IMR-90 (cell line): ENCODE measurements around the gene SHISA6.

ENCODE experiments used
- BHLHE40 ChIP-seq: fragments of 150-350 bp; IDR thresholded peaks from 2 replicates; pipeline ENCODE4 v1.6.1; 2016; ENCODE audit warnings: mild to moderate bottlenecking, low read depth, low read length
- CEBPB ChIP-seq: IDR thresholded peaks from 2 replicates; pipeline ENCODE4 v1.6.1; 2012; ENCODE audit warnings: low read depth, low read length, improper control_type of control experiment
- CTCF ChIP-seq: conservative IDR thresholded peaks from 2 replicates; pipeline ENCODE4 v1.5.1; 2012; ENCODE audit warnings: mild to moderate bottlenecking, low read depth, low read length, improper control_type of control experiment
- FOS ChIP-seq: fragments of 150-350 bp; IDR thresholded peaks from 2 replicates; pipeline ENCODE4 v1.6.1; 2016; ENCODE audit warnings: low read depth, low read length
- NFE2L2 ChIP-seq: fragments of 150-350 bp; IDR thresholded peaks from 2 replicates; pipeline ENCODE4 v1.6.1; 2016; ENCODE audit warnings: low read depth, mild to moderate bottlenecking, low read length
- POLR2A ChIP-seq: IDR thresholded peaks from 2 replicates; pipeline ENCODE4 v1.6.1; 2012; ENCODE audit warnings: mild to moderate bottlenecking, low read depth, low read length
- RAD21 ChIP-seq: IDR thresholded peaks from 2 replicates; pipeline ENCODE4 v1.6.1; 2012; ENCODE audit warnings: low read length, improper control_type of control experiment
- RCOR1 ChIP-seq: IDR thresholded peaks from 2 replicates; pipeline ENCODE4 v1.6.1; 2012; ENCODE audit warnings: mild to moderate bottlenecking, low read length, improper control_type of control experiment; ENCODE audit not compliant: insufficient replicate concordance
- USF2 ChIP-seq: fragments of 150-350 bp; IDR thresholded peaks from 2 replicates; pipeline ENCODE4 v1.6.1; 2017; ENCODE audit warnings: mild to moderate bottlenecking, antibody characterized with exemption, low read length, low read depth

- no peak for TF ChIP-seq CTCF
- no peak for TF ChIP-seq POLR2A
- no peak for TF ChIP-seq USF2
- no peak for TF ChIP-seq FOS
- no peak for TF ChIP-seq RCOR1
- TF ChIP-seq BHLHE40, result no peak
- TF ChIP-seq NFE2L2, result no peak
- TF ChIP-seq CEBPB, result no peak
- no peak for TF ChIP-seq RAD21
Observed at GRCh38 chr17:11287791-11288190, 46.8 kb downstream of the SHISA6 start.
